ENCODE results near the gene EXOC8.
A peak's percentile ranks its signal among the peaks of the same experiment; 100 is the strongest.

The EXOC8 gene

DNA sequence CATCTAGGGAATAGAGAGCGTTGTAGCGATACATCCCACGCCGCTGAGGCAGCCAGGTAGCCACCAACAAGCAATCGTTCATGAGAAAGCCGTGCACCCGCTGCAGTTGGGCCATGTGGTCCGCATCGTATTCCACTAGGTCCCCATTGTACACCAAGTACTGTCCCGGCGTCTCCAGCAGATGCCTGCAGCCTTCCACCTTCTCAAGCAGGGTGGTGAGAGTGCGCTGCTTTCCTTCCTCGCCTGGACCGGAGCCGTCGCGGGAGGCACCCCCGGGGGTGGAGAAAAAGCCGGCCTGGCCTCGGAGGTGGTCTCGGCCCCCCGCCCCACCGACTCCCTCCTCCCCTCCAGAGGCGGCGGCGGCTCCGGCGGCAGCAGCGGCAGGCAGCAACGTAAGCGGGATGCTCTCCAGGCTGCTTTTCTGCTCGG is 595 bp downstream of the EXOC8 start:
- H3K27ac ChIP-seq: peak overlapping the region; percentile 92
- TF ChIP-seq, protein P1, sequence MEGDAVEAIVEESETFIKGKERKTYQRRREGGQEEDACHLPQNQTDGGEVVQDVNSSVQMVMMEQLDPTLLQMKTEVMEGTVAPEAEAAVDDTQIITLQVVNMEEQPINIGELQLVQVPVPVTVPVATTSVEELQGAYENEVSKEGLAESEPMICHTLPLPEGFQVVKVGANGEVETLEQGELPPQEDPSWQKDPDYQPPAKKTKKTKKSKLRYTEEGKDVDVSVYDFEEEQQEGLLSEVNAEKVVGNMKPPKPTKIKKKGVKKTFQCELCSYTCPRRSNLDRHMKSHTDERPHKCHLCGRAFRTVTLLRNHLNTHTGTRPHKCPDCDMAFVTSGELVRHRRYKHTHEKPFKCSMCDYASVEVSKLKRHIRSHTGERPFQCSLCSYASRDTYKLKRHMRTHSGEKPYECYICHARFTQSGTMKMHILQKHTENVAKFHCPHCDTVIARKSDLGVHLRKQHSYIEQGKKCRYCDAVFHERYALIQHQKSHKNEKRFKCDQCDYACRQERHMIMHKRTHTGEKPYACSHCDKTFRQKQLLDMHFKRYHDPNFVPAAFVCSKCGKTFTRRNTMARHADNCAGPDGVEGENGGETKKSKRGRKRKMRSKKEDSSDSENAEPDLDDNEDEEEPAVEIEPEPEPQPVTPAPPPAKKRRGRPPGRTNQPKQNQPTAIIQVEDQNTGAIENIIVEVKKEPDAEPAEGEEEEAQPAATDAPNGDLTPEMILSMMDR (IDR thresholded peaks at IDR 0.05): no peak
- no peak for TF ChIP-seq ZFX (IDR thresholded peaks at IDR 0.05; ENCODE audit: borderline replicate concordance)

DNA sequence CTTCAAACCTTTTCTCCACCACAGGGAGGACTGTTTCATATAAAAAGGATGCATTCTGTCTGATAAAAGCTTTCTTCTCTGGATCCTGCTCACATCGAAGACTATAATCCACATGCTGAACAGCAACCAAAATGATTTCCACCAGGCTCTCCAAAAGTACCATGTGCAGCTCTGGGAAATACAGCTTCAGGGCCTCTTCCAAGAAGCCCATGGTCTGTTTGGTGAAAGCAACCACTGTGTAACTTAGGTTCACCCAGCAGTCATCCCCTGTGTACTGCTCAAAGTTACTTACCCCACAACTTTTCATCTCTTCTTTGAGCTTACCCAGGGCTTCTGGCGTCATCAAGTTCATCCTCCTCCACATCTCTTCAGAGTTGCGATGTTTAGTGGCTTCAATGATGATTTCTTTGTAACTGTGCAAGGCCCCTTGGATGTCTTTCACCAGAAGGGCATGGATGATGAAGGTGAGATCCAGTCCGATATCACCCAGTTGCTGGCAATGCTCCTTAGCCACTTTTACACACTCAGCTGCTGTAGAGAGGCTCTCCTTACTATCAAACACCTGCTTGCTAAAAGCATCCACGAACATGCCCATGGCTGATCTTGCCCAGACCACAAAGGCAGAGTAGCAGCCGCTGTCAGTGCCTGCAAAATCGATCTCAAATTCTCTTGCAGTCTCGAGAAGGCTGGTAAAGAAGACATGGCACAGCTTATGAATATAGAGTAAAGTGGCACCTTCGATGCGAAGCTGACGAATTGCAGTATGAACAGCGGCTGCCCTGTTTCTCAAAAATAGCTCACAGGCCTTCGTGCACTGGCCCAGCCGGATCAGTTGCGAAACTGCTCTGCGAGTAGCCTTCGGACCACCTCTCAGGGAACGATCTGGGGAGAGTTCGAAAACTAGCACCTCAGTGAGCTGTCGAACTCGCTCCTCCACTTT is 1.7 kb downstream of the EXOC8 start:
- H3K27ac ChIP-seq: no peak overlapping the region
- TF ChIP-seq, protein P1 (IDR thresholded peaks at IDR 0.05): no peak
- no peak for TF ChIP-seq ZFX (IDR thresholded peaks at IDR 0.05; ENCODE audit: borderline replicate concordance)

DNA sequence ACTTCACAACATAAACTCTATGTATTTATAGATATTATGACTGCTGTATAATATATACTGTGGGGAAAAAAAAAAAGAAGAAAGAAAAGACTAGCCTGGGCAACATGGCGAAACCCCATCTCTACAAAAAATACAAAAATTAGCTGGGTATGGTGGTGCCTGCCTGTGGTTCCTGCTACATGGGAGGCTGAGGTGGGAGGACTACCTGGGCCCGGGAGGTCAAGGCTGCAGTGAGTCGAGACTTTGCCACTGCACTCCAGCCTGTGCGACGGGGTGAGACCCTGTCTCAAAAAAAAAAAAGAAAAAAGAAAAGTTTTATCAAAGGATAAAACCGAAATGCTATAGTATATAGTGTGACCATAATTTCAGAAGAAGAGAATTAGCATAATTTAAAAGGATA is 2.7 kb downstream of the EXOC8 start:
- TF ChIP-seq, protein P1 (IDR thresholded peaks at IDR 0.05): no peak
- no peak for TF ChIP-seq ZFX (IDR thresholded peaks at IDR 0.05; ENCODE audit: borderline replicate concordance)
- H3K27ac ChIP-seq: no peak overlapping the region

DNA sequence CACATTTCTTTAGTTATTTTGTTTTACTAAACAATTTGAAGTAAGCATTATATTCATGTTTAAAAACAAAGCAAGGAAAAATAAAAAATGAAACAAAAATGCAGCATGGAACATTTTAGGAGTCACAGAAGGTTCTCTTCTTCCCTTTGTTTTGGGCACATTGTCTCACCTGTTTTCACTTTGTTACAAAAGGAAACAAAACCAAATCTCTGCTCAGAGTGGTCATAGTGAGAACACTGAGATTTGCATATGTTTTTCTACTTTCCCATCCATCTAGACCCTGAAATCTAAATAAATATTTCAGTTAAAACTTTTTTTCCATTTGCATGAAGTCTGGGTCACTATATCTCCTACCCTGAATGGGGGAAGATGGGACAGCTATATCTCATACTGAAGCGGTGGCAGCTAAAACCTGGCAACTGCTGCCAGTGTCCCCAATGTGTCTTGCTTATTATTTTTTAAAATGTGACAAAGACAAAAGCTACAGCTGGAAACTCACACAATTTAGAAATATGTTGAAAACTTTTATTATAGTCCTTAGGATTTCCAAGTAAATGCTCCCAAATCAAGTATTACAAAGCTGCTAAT is 3.5 kb downstream of the EXOC8 start:
- TF ChIP-seq ZFX (IDR thresholded peaks at IDR 0.05; ENCODE audit: borderline replicate concordance): no peak
- TF ChIP-seq, protein P1 (IDR thresholded peaks at IDR 0.05): no peak
- no peak overlapping the region for H3K27ac ChIP-seq

DNA sequence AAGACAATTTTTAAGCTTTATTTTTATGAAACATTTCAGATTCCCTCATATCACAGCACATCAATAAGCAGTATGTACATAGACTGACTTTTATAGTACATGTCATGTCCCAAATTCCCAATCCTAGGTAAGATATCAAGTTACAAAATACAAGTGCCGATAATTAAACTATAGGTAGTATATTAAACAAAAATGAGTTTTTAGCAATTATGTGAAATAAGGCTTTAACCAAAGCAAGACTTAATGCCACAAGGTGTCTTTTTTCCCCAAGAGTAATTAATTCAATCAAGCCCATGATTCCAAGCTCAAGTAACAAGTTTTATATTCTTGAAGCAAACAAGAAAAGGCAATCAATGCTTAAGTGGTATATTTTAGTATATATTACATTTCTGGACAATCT is 4.9 kb downstream of the EXOC8 start:
- TF ChIP-seq, protein P1 (IDR thresholded peaks at IDR 0.05): no peak
- no peak for TF ChIP-seq ZFX (IDR thresholded peaks at IDR 0.05; ENCODE audit: borderline replicate concordance)
- H3K27ac ChIP-seq: no peak overlapping the region

DNA sequence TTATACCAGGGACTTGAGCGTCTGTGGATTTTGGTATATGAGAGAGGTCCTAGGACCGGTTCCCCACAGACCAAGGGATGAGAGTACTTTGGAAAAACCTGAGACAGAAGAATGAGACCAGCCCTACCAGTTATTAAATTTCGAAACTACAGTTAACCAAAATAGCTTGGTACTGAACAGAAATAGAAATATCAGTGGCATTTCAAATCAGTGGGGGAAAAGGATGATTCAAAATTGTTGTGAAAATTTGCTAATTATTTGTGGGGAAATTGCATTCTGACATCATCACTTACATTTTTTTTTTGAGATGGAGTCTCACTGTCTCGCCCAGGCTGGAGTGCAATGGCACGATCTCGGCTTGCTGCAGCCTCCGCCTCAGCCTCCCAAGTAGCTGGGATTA is 8.2 kb downstream of the EXOC8 start:
- no peak for TF ChIP-seq ZFX (IDR thresholded peaks at IDR 0.05; ENCODE audit: borderline replicate concordance)
- TF ChIP-seq, protein P1 (IDR thresholded peaks at IDR 0.05): no peak
- H3K27ac ChIP-seq: no peak overlapping the region

DNA sequence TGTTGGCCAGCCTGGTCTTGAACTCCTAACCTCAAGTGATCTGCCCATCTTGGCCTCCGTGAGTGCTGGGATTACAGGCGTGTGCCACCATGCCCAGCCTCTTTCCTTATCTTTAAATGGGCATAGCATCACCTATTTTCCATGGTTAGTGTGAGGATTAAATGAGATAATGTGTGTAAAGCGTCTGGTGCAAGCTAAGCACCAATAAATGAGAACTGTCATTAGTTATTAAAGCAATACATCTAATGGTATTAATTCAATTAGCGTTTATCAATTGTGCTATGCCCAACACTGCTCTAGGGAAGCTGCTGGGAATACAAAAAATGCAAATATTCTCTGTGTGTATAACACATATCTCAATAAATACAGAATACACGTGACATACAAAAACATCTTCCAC is 10.0 kb downstream of the EXOC8 start:
- TF ChIP-seq ZFX (IDR thresholded peaks at IDR 0.05; ENCODE audit: borderline replicate concordance): no peak
- TF ChIP-seq, protein P1 (IDR thresholded peaks at IDR 0.05): no peak
- H3K27ac ChIP-seq: no peak overlapping the region

Data from 22Rv1 (cell line).